NOMO-1 treated with dmso at 0.1 percent for 144 hours (cell line): Measurements from ENCODE around the gene HOGA1.

Experiments
- DNase-seq: peaks from one replicate; lab custom pipeline; 2025; ENCODE audit not compliant: unreplicated experiment; lab: John Stamatoyannopoulos, UW

Gene HOGA1

DNA sequence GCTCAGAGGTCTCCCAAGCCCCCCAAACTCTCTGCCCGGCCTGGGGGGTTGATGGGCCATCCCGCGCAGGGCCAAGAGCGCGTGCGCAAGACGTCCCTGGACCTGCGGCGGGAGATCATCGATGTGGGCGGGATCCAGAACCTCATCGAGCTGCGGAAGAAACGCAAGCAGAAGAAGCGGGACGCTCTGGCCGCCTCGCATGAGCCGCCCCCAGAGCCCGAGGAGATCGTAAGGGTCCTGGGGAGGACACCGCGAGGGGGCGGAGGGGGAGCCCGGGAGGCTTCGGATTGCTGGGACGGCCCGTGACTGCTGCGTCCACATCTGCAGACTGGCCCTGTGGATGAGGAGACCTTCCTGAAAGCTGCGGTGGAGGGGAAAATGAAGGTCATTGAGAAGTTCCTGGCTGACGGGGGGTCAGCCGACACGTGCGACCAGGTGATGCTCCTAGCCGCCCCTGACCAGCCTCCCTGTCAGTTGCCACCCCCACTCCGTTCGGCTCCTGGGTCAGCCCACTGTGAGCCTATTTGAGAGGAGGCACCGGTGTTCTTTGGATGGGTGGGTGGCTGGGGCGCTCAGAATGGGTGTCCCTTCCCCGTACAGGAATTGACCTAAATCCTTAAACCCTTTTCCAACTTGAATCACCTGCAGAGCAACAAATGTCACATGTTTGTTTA lies 5.9 kb upstream of the HOGA1 start:
- DNase-seq: no peak

DNA sequence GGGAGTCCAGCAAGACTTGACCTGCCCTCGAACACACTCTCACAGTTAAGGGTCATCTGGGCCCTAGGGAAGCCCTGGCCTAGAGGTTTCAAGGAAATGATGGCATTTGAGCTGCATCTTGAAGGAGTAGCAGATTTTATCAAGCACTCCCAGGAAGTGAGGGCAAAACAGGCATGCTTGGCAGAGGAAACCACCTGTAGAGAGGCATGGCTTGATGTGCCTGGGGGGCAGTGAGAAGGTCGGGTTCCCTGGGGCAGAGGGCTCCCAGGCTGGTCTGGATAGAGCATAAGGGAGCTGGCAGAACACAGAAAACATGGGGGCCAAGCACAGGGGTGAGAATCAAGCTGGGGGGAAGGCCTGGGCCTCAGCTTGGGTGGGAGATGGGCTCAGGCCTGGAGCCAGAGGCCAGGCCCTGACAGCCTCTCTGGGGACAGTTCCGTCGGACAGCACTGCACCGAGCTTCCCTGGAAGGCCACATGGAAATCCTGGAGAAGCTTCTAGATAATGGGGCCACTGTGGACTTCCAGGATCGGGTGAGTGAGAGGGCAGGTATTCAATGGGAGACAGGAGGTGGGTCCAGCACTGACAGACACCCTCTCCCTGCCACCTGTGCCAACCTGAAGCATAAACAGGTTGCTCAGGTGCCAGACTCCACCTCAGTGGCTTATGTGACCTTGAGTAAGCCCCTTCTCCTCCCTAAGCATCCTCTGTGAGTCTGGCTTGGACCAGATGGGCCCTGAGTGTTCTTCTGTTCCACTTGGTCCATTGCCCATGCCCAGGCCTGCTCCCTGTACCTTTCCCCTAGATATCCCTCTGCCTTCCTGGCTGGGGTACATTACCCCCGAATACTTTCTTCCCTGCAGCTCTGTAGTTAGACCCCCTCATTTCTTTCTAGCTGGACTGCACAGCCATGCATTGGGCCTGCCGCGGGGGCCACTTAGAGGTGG lies 3.5 kb upstream of the HOGA1 start:
- DNase-seq: no peak

DNA sequence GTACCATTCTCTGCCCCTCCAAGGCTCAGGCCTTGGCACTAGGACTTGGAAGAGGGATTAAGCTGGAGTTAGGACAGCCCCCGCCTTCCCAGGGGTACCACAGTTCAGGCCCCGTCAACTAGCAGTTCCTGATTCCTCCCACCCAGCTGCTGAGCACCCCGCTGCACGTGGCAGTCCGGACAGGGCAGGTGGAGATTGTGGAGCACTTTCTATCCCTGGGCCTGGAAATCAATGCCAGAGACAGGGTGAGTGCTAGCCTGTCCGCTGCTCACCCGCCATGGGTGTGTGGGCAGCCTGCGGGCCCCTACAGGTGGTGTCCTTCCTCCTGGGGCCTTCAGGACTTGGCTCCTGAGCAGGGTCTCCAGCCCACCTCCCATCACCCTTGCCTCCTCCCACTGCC lies 2.0 kb upstream of the HOGA1 start:
- no peak for DNase-seq

DNA sequence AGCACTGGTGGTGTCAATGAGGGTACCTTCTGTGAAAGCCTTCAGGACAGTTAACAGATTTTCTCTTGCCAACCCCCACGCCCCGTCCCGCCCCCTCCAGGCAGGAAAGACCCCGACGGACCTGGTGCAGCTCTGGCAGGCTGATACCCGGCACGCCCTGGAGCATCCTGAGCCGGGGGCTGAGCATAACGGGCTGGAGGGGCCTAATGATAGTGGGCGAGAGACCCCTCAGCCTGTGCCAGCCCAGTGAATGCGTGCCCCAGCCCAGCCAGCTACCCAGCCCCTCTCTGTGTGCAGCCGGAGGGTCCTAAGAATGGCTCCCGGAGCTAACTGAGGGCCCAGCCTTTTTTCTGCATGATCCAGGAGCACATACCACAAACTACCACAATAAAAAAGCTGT lies 713 bp upstream of the HOGA1 start:
- DNase-seq: no peak

DNA sequence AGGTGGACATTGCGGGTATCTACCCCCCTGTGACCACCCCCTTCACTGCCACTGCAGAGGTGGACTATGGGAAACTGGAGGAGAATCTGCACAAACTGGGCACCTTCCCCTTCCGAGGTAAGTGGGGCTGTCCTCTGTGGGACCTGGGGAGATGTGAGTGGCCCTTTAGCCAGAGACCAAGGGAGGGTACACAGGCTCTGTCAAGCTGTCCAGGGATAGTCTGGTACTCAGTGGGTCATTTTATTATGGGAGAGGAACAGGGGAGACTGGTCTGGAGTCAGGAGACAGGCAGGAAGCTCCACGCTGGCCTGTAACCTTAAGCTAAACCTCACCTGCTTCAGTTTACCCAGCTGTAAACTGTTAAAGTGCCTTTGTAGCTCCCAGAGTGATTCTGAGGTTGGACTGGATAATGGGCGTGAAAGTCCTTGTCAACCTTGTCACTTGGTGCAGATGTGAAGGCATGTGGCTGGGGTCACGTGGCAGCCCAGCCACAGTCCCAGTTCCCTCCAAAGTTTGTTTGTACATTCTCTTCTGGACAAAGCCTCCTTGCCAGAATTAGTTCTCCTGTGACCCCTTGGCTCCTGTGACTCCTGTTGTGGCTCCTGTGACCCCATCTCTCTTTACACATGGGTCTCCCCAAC lies 729 bp downstream of the HOGA1 start:
- DNase-seq: no peak

DNA sequence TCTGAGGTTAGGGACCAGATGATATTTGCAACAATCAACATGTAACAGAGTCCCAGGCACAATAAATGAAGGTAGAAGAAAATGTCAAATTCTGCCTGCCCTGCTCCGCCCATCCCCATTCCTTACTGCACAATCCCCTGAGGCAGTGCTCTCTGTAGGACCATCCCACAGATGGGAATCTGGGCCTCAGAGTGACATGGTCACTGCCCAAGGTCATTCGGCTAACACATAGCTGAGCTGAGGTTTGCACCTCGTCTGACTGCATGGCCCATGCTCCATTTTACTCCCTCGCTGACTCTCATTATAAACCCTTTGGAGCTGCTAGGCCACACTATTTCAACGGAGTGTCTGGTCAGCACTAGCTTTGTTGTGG lies 1.2 kb downstream of the HOGA1 start:
- no peak for DNase-seq

DNA sequence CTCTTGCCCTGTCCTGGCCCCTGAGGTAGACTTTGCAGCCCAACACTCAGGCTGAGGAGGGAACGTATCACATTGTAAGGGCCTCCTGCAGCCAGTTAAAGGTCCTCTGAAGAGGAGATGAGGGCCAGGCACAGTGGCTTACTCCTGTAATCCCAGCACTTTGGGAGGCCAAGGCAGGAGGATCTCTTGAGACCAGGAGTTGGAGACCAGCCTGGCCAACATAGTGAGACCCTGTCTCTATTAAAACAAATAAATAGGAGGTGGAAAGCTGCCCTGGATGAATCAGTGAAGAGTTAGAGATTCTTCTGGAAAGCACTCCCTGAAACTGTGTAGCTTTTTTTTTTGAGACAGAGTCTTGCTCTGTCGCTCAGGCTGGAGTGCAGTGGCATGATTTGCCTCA lies 3.0 kb downstream of the HOGA1 start:
- DNase-seq: no peak

DNA sequence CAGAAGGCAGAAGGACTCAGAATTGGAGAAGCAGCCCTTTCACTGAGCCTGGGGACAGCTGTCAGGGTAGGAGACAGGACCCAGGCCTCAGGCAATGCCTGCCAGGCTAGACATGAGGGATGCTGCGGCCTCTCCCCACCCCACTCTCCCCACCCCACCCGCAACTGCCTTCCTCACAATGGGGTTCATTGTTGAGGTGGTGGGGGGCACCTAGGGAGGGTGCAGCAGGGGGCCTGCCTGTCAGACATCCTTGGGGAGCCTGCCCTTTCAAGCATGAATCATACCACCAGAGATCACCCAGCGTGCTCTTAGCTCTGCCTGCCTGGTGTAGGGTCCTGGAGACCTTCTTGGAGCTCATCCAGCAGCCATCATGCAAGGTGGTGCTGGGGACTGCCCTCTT lies 5.3 kb downstream of the HOGA1 start, which contains the start of gene C10orf62:
Gene C10orf62 (plus strand): TSS at position 243 of the 400 bp plus-strand sequence. CDS start 177 bp downstream, outside the sequence.
- no peak for DNase-seq

DNA sequence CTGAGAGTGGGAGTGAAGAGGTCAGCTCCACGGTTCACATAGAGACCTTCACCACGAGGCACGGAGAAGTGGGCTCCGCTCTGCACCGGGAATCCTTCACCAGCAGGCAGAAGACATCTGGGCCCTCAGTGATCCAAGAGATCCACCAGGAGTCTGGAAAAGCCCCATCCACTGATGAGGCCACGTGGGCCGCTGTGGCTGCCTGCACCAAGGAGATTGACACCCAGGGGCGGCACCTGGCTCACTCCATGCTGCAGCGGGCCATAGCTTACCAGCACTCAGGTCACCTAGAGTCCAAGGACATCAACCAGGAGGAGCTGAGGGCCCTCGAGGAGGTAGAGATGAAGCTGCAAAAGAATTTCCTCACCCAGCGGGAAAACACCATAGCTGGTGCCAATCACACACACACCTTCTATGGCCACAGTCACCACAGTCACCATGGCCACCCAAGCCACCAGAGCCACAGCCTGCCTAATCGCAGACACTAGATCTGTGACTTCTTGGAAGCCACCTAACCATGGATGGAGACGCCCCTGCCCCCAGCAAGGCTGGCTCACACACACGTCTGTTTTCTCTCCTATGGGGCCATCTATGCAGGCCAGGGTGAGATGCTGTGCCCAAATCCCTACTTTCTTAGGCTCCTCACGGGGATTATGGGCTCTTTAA lies 6.0 kb downstream of the HOGA1 start:
- DNase-seq: no peak

DNA sequence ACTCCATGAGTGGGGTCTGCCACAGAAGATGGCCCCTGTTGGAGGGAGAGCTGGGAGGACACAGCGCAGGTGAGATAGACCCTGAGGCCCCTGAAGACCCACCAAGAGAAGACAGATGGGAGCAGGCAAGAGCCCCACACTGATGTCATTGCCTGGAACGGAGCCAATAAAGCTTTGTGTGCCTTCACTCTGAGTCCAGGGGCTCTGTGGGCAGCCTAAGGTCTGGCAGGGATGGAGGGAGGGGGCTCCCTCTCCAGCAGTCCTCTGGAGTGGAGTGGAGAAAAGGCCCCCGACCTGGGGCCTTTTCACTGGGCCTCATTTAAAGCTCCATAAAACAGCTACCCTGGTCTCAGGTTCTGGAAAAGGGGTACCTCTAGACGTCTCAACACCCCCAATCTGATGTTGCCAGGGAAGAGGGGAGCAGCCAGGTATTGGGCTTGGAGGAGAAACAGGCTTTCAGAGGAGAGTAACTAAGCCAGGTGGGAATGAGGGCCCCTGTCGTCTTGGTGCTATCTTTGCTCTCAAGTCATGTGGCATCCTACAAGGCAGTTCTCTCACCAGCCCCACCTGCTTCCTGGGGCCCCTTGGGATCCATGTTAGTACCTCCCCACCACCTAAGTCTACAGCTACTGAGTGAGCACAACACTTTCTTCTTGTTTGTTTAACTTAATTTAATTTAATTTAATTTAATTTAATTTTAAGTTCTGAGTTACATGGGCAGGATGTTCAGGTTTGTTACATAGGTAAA lies 6.7 kb downstream of the HOGA1 start:
- no peak for DNase-seq

DNA sequence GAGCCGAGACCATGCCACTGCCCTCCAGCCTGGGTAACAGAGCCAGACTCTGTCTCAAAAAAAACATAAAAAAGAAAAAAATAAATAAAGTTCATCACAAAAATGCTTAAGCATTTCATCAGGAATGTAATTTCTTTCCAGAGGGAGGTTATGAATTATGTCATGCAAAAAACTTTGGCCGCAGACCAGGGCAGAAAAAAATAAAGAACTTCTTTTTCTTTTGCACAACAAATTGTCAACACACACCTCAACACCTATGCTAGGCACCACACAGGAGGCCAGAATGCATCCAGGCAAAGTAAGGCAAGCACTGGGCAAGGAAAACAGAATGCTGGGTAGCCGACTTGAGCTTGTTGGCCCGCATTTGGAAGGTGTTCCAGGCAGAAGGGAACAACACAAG lies 9.2 kb downstream of the HOGA1 start:
- DNase-seq: no peak

DNA sequence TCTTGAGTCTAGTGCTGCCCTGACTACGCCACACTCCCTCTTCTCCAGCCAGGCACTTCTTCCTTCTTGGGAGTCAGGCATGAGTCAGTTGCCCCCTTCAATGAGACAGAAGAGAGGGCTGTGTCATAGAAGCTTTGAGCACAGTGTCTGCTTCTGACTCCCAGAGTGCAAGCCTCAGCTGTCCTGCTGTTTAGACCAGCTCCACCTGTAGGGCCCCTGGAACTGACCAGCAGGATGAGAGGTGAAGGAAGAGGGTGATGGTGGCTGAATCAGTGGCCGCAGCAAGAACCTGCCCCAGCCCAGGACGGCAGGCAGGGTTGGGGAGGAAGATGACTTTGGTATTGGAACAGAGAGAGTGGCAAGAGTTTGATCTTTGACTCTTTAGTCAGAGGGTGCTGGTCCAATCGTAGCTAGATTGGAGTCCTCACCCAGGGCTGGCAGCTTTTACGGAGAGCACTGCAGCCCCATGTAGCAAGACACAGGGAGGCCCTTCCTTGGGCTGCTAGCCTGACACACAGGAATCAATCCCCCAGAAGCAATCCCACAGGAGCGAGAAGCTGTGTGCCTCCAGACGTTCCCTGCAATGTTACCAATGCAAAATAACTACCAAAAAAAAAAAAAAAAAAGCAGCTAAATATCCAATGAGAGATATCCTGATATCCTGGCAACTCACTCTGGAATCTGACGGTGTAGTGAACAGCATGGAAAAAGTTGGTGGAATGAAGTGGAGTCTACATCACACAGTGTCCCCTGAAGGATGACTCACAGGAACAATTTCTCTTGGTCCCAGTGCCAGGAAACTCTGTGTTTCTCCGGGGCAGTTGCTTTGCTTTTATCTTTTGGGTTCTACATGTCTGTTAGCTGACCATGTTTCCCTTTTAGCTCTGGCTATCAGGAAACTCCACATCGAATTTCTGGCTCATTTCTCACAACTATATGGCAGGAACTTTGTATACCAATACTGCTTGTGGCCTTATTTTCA lies 12.2 kb downstream of the HOGA1 start:
- no peak for DNase-seq

DNA sequence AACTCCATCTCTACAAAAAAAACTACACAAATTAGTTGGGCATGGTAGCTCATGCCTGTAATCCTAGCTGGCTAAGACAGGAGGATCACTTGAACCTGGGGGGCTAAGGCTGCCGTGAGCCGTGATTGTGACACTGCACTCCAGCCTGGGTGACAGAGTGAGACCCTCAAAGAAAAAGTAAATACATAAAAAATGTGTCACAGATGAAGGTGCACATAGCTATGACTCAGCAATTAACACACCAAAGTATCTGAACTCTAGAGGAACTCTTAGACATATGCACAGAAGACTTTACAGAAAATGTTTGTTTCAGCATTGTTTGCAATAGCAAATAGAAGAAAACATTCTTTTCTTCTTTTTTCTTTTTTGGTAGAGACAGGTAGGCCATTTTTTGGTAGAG lies 13.6 kb downstream of the HOGA1 start:
- no peak for DNase-seq

DNA sequence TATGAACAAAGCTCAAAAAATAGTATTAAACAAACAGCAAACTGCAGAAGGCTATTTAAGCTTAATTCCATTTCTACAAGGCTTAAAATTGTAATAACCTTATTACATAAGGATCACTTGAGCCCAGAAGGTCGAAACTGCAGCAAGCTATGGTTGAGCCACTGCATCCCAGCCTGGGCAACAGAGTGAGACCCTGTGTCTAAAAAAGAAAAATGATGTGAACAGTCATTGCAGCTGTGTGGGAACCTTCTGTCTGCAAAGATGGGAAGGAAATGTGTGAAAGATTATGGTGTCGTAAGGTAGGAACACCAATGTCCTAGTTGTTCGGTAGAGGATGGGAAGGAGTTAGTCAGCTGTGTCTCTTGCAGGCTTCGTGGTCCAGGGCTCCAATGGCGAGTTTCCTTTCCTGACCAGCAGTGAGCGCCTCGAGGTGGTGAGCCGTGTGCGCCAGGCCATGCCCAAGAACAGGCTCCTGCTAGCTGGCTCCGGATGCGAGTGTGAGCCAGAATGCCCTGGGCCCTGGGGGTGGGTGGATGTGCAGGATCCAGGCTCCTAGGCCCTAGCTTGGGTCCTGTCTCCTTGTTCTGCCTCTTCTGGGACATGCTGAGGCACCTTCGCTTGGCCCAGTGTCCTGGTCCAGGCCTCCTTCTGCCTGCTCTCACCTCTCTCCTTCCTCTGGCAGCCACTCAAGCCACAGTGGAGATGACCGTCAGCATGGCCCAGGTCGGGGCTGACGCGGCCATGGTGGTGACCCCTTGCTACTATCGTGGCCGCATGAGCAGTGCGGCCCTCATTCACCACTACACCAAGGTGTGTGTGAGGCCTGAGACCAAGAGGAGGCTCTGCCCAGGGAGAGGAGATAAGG lies 14.4 kb downstream of the HOGA1 start:
- no peak for DNase-seq

DNA sequence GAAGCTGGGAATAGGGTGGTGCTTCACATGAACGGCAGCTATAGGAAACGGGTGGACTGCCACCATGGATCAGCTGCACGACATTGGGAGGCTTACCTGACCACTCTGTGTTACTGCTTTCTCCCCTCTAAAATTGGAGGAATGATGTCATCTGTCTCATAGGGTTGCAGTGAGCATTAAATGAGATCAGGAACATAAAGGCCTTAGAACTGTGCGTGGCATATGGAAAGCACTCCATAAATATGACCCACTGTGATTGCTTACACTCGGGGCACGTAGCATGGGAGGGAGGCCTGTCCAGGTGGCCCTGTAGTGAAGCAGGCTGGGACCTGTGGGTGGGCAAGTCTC lies 15.1 kb downstream of the HOGA1 start:
- no peak for DNase-seq

DNA sequence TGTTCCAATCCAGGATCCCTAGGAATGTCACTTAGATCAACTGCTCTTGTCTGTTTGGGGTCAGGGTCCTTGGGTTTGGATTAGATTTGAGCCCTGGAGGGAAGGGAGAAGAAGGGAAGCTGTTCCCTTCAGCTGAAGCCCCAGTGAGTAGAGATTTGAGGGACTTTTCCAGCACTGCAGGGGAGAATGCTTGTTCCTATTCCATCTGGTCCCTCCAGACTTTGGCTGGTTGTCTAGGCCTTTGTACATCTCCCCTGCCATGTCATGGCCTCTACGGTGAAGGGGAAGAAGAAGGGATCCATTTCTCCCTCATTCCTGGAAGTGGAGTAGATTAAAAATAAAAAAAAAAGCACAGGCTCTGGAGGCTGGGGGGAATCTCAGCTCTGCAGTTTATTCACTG lies 16.4 kb downstream of the HOGA1 start:
- DNase-seq: no peak

DNA sequence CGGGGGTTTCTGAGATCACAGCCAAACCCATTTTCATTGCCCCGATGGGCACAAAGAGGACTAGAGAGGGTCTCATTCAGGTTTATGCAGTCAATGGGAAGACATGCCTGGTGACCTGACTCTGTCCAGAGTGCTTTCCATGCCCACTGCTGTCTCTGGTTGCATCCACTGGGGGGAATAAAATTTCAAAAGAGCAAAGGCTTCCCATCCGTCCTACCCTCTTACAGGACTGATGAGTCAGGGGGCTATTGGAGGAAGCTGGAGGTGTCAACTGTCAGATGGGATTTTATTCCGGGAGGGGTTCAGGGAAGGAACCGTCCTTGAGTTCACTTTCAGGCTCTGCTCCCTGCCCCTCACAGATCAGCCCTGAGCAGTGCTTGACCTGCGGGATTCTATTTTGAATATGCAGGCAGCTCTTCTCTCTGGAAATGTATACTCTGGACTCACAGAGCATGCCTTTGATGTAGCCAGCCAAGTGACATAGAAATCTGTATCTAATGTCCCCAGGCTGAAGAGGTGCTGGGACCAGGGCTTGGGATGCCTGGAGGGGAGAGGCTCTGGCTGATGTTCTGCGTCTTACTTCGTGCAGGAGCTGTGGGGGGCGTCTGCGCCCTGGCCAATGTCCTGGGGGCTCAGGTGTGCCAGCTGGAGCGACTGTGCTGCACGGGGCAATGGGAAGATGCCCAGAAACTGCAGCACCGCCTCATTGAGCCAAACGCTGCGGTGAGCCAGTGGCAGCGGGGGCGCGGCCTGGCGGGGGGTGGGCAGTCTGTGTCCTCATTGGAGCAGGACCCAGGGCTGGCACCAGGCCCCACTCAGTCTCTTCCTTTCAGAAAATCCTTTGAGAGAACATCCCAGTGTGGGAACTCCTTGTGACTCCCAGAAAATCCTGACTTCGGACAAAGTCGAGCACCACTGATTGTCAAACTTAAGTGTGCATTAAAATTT lies 17.4 kb downstream of the HOGA1 start:
- no peak for DNase-seq
